ENCODE results near the gene AGBL4. TPM values are rescaled to one million over a fixed set of nuclear protein-coding genes. Genes with fewer than 3 reads are reported as not detected.

Gene AGBL4
- under 1 TPM in 1 of 5 experiments, not detected in 4; 0.27 TPM for total RNA-seq
- polyA plus RNA-seq = not detected
- total RNA-seq = not detected

- H3K36me3 Mint-ChIP-seq = peaks cover 0 to 5% (median 0%) of the 10 kb centered on the region in 5 donors
- Histone ChIP-seq H3K9me3 (ENCODE audit: control insufficient read depth in 2 of 3, low read length in 3 of 3) (no peaks in the 10 kb centered on the region), H3K27ac (ENCODE audit: low read depth, low read length) (no peak within 1 kb of the TSS), H3K27me3 (ENCODE audit: control insufficient read depth in 2 of 2, insufficient read depth in 2 of 2, low read length in 2 of 2) (peaks cover 0 to 4% of the 10 kb centered on the region in 2 donors), H3K4me3 (ENCODE audit: low read length) (no peak within 1 kb of the TSS), H3K36me3 (ENCODE audit: control insufficient read depth in 2 of 3, insufficient read depth in 3 of 3, low read length in 3 of 3) (no peaks in the 10 kb centered on the region), H3K4me1 (ENCODE audit: control insufficient read depth in 2 of 2, insufficient read depth in 2 of 2, low read length in 2 of 2) (no peaks in the 10 kb centered on the region)
- peaks cover 0 to 11% (median 3%) of the 10 kb centered on the region in 11 donors for H3K9me3 Mint-ChIP-seq
- intact Hi-C loops (cut with micrococcal nuclease) = no loop called here
- no peak for DNase-seq
- H3K27ac Mint-ChIP-seq = no peak within 1 kb of the TSS
- peaks cover 0 to 6% (median 4%) of the 10 kb centered on the region in 7 donors for H3K4me1 Mint-ChIP-seq
- ChIA-PET POLR2A (no interaction called here), CTCF (no interaction called here)
- peak within 1 kb of the TSS in 4 of 10 donors; percentile 7 to 50 (median 30) for H3K4me3 Mint-ChIP-seq
- peaks cover 8 to 18% (median 14%) of the 10 kb centered on the region in 5 donors for H3K27me3 Mint-ChIP-seq
- ATAC-seq = peak; percentile 31
These were observed at the start of gene AGBL4 for GRCh38 chr1:50023292-50024159. TSS of gene AGBL4 (minus strand) at chr1:50023954.

- Mint-ChIP-seq H3K4me3 (no peak overlapping the region), H3K36me3 (no peaks in the 10 kb centered on the region), H3K27ac (no peak overlapping the region), H3K4me1 (no peaks in the 10 kb centered on the region), H3K27me3 (peaks cover 0 to 21% (median 6%) of the 10 kb centered on the region in 5 donors), H3K9me3 (peaks cover 0 to 5% (median 0%) of the 10 kb centered on the region in 11 donors)
- no peak for ATAC-seq
- Histone ChIP-seq H3K4me1 (ENCODE audit: control insufficient read depth in 2 of 2, insufficient read depth in 2 of 2, low read length in 2 of 2) (no peaks in the 10 kb centered on the region), H3K36me3 (ENCODE audit: control insufficient read depth in 2 of 3, insufficient read depth in 3 of 3, low read length in 3 of 3) (no peaks in the 10 kb centered on the region), H3K27me3 (ENCODE audit: control insufficient read depth in 2 of 2, insufficient read depth in 2 of 2, low read length in 2 of 2) (no peaks in the 10 kb centered on the region), H3K9me3 (ENCODE audit: control insufficient read depth in 2 of 3, low read length in 3 of 3) (no peaks in the 10 kb centered on the region), H3K4me3 (ENCODE audit: low read length) (no peak overlapping the region), H3K27ac (ENCODE audit: low read depth, low read length) (no peak overlapping the region)
- POLR2A ChIA-PET = no interaction called here
- CTCF ChIA-PET = no interaction called here
- DNase-seq = no peak
- intact Hi-C loops (cut with micrococcal nuclease) = no loop called here
These were observed 43.1 kb upstream of the AGBL4 start for GRCh38 chr1:50066806-50067205.

DNA sequence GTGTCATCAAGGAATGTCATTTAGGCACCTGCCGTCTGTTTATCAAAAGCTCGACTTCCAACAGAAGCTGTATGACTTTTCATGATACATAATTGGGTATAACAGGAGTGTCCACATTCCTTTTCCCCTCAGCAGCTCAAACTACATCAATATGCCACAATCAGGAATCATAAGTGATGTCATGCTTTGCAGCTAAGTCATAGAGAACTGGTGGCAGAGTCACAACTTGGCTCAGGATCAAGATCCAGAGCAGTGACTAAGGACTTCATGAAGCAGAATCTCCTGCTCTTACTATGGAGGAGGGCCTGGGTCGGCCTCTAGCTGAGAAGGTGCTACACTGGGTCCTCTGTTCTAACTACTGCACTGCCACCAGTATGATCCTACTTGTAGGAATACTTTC, 36.5 kb upstream of the AGBL4 start:
- Histone ChIP-seq H3K4me1 (ENCODE audit: control insufficient read depth in 2 of 2, insufficient read depth in 2 of 2, low read length in 2 of 2) (no peaks in the 10 kb centered on the region), H3K27ac (ENCODE audit: low read depth, low read length) (no peak overlapping the region), H3K27me3 (ENCODE audit: control insufficient read depth in 2 of 2, insufficient read depth in 2 of 2, low read length in 2 of 2) (no peaks in the 10 kb centered on the region), H3K4me3 (ENCODE audit: low read length) (no peak overlapping the region), H3K9me3 (ENCODE audit: control insufficient read depth in 2 of 3, low read length in 3 of 3) (no peaks in the 10 kb centered on the region), H3K36me3 (ENCODE audit: control insufficient read depth in 2 of 3, insufficient read depth in 3 of 3, low read length in 3 of 3) (no peaks in the 10 kb centered on the region)
- Mint-ChIP-seq H3K36me3 (no peaks in the 10 kb centered on the region), H3K4me3 (no peak overlapping the region), H3K27ac (no peak overlapping the region), H3K4me1 (no peaks in the 10 kb centered on the region), H3K27me3 (peaks cover 0 to 5% (median 0%) of the 10 kb centered on the region in 5 donors), H3K9me3 (peaks cover 0 to 4% (median 0%) of the 10 kb centered on the region in 11 donors)
- ATAC-seq = no peak
- DNase-seq = no peak
- intact Hi-C loops (cut with micrococcal nuclease) = no loop called here
- POLR2A ChIA-PET = no interaction called here
- CTCF ChIA-PET = no interaction called here

GRCh38 chr1:50048791-50049190, 25.0 kb upstream of the AGBL4 start:
- ATAC-seq = no peak
- Histone ChIP-seq H3K36me3 (ENCODE audit: control insufficient read depth in 2 of 3, insufficient read depth in 3 of 3, low read length in 3 of 3) (no peaks in the 10 kb centered on the region), H3K4me1 (ENCODE audit: control insufficient read depth in 2 of 2, insufficient read depth in 2 of 2, low read length in 2 of 2) (no peaks in the 10 kb centered on the region), H3K9me3 (ENCODE audit: control insufficient read depth in 2 of 3, low read length in 3 of 3) (no peaks in the 10 kb centered on the region), H3K4me3 (ENCODE audit: low read length) (no peak overlapping the region), H3K27me3 (ENCODE audit: control insufficient read depth in 2 of 2, insufficient read depth in 2 of 2, low read length in 2 of 2) (peaks cover 0 to 5% of the 10 kb centered on the region in 2 donors), H3K27ac (ENCODE audit: low read depth, low read length) (no peak overlapping the region)
- POLR2A ChIA-PET = no interaction called here
- Mint-ChIP-seq H3K9me3 (peaks cover 0 to 6% (median under 1%) of the 10 kb centered on the region in 11 donors), H3K36me3 (peaks cover 0 to 6% (median 0%) of the 10 kb centered on the region in 5 donors), H3K27me3 (peaks cover 32 to 47% (median 37%) of the 10 kb centered on the region in 5 donors), H3K4me1 (no peaks in the 10 kb centered on the region), H3K27ac (no peak overlapping the region), H3K4me3 (no peak overlapping the region)
- CTCF ChIA-PET = no interaction called here
- intact Hi-C loops (cut with micrococcal nuclease) = no loop called here
- DNase-seq = no peak

DNA sequence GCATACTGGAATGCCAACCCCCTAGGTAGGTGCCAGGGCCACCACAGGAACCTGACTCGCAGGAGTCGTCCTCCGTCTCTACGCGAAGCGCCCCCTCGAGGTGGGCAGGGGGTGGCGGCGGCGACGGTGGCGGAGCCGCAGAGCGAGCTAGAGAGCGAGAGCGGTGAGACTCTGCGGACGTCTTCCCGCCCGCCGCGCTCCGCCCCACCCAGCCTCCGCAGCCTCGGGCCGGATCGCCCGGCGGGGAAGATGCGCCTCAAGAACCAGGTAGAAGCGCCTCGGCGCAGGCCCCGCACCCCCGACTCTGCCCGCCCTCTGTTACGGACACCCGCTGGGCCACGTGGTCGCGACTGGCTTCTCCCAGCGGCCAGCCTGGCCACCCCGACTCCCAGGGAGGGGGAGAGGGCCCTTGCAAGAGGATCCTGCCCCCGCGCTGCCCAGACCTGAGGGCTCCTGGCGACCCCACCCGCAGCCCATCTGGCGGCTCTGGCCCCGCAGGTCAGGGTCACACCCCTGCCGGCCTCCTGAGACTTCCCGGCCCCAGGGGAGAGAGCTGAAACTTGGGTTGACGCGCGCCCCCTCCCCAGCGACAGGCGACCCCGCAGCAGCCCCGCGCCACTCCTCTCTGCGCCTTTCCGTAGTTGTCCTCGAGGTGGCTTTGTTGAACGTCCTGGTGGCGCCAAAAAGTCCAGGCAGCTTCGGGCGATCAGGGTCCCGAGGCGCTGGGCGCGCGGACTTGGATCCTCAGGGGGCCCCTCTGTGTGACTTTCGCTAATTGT, 24.4 kb upstream of the AGBL4 start:
- Histone ChIP-seq H3K4me1 (ENCODE audit: control insufficient read depth in 2 of 2, insufficient read depth in 2 of 2, low read length in 2 of 2) (no peaks in the 10 kb centered on the region), H3K9me3 (ENCODE audit: control insufficient read depth in 2 of 3, low read length in 3 of 3) (no peaks in the 10 kb centered on the region), H3K4me3 (ENCODE audit: low read length) (no peak overlapping the region), H3K27me3 (ENCODE audit: control insufficient read depth in 2 of 2, insufficient read depth in 2 of 2, low read length in 2 of 2) (peaks cover 0 to 5% of the 10 kb centered on the region in 2 donors), H3K36me3 (ENCODE audit: control insufficient read depth in 2 of 3, insufficient read depth in 3 of 3, low read length in 3 of 3) (no peaks in the 10 kb centered on the region), H3K27ac (ENCODE audit: low read depth, low read length) (no peak overlapping the region)
- intact Hi-C loops (cut with micrococcal nuclease) = no loop called here
- peaks cover 0 to 6% (median 0%) of the 10 kb centered on the region in 11 donors for H3K9me3 Mint-ChIP-seq
- DNase-seq (no peak), ATAC-seq (no peak)
- no peak overlapping the region for H3K27ac Mint-ChIP-seq
- ChIA-PET POLR2A (no interaction called here), CTCF (no interaction called here)
- no peaks in the 10 kb centered on the region for H3K4me1 Mint-ChIP-seq
- H3K36me3 Mint-ChIP-seq = peaks cover 0 to 6% (median 0%) of the 10 kb centered on the region in 5 donors
- peaks cover 34 to 46% (median 41%) of the 10 kb centered on the region in 5 donors for H3K27me3 Mint-ChIP-seq
- no peak overlapping the region for H3K4me3 Mint-ChIP-seq

- H3K4me3 ChIP-seq (ENCODE audit: low read length) = no peak overlapping the region
- H3K4me1 ChIP-seq (ENCODE audit: control insufficient read depth in 2 of 2, insufficient read depth in 2 of 2, low read length in 2 of 2) = no peaks in the 10 kb centered on the region
- intact Hi-C loops (cut with micrococcal nuclease) = no loop called here
- Mint-ChIP-seq H3K9me3 (peaks cover 0 to 6% (median 0%) of the 10 kb centered on the region in 11 donors), H3K27me3 (peaks cover 0 to 33% (median 18%) of the 10 kb centered on the region in 5 donors), H3K4me1 (no peaks in the 10 kb centered on the region), H3K27ac (no peak overlapping the region), H3K36me3 (no peaks in the 10 kb centered on the region), H3K4me3 (no peak overlapping the region)
- ChIA-PET CTCF (no interaction called here), POLR2A (no interaction called here)
- H3K9me3 ChIP-seq (ENCODE audit: control insufficient read depth in 2 of 3, low read length in 3 of 3) = no peaks in the 10 kb centered on the region
- DNase-seq (no peak), ATAC-seq (no peak)
- H3K27me3 ChIP-seq (ENCODE audit: control insufficient read depth in 2 of 2, insufficient read depth in 2 of 2, low read length in 2 of 2) = peaks cover 0 to 4% of the 10 kb centered on the region in 2 donors
- H3K27ac ChIP-seq (ENCODE audit: low read depth, low read length) = no peak overlapping the region
- no peaks in the 10 kb centered on the region for H3K36me3 ChIP-seq (ENCODE audit: control insufficient read depth in 2 of 3, insufficient read depth in 3 of 3, low read length in 3 of 3)
These were observed 14.6 kb upstream of the AGBL4 start for GRCh38 chr1:50038237-50038809.

All from naive thymus-derived CD4-positive, alpha-beta T cell (primary cell).